ENCODE data around the gene NDFIP2. TPM values are rescaled to one million over a fixed set of nuclear protein-coding genes. Genes with fewer than 3 reads are reported as not detected.

The NDFIP2 gene
- total RNA-seq, 1 experiment from 2014 or later = 23.1 TPM

DNA sequence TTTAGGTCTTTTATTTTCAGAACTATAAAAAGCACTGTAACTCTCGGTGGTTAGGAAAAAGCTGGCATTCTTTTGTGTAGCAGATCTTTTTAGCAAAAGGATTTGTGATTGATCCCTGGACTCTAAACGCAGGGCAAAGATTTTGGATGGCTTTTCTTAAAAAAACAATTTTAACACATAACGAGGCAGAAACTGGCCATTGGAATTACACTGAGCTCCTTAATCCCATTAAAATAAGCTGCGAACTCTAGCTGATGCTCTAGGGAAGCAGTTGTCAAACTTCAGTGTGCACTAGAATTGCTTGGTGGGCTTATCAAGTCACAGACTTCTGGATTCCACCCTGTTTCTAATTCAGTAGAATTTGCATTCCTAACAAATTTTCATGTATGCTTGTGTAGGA is 33.8 kb upstream of the NDFIP2 start:
- Mint-ChIP-seq H3K4me3 (no peak overlapping the region), H3K27me3 (ENCODE audit: low read depth) (no peaks in the 10 kb centered on the region), H3K27ac (no peak overlapping the region), H3K36me3 (no peaks in the 10 kb centered on the region), H3K4me1 (peaks cover 26% of the 10 kb centered on the region), H3K9me3 (no peaks in the 10 kb centered on the region)
- ChIA-PET POLR2A (no interaction called here), CTCF (interaction anchor here (2.7 kb wide), 1 partner anchor 23 kb away, joined by 15 read pairs; no protein-coding TSS in a partner anchor)
- TF ChIP-seq, protein P1, sequence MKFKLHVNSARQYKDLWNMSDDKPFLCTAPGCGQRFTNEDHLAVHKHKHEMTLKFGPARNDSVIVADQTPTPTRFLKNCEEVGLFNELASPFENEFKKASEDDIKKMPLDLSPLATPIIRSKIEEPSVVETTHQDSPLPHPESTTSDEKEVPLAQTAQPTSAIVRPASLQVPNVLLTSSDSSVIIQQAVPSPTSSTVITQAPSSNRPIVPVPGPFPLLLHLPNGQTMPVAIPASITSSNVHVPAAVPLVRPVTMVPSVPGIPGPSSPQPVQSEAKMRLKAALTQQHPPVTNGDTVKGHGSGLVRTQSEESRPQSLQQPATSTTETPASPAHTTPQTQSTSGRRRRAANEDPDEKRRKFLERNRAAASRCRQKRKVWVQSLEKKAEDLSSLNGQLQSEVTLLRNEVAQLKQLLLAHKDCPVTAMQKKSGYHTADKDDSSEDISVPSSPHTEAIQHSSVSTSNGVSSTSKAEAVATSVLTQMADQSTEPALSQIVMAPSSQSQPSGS (CRISPR knock-in tag; IDR thresholded peaks at IDR 0.05; ENCODE audit: borderline replicate concordance, low read depth) = no peak
- TF ChIP-seq, protein P2, sequence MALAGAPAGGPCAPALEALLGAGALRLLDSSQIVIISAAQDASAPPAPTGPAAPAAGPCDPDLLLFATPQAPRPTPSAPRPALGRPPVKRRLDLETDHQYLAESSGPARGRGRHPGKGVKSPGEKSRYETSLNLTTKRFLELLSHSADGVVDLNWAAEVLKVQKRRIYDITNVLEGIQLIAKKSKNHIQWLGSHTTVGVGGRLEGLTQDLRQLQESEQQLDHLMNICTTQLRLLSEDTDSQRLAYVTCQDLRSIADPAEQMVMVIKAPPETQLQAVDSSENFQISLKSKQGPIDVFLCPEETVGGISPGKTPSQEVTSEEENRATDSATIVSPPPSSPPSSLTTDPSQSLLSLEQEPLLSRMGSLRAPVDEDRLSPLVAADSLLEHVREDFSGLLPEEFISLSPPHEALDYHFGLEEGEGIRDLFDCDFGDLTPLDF (CRISPR knock-in tag; IDR thresholded peaks at IDR 0.05) = no peak
- TF ChIP-seq, protein P3, sequence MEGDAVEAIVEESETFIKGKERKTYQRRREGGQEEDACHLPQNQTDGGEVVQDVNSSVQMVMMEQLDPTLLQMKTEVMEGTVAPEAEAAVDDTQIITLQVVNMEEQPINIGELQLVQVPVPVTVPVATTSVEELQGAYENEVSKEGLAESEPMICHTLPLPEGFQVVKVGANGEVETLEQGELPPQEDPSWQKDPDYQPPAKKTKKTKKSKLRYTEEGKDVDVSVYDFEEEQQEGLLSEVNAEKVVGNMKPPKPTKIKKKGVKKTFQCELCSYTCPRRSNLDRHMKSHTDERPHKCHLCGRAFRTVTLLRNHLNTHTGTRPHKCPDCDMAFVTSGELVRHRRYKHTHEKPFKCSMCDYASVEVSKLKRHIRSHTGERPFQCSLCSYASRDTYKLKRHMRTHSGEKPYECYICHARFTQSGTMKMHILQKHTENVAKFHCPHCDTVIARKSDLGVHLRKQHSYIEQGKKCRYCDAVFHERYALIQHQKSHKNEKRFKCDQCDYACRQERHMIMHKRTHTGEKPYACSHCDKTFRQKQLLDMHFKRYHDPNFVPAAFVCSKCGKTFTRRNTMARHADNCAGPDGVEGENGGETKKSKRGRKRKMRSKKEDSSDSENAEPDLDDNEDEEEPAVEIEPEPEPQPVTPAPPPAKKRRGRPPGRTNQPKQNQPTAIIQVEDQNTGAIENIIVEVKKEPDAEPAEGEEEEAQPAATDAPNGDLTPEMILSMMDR (IDR thresholded peaks at IDR 0.05) = no peak
- DNase-seq (ENCODE audit: low spot score) (no peak), ATAC-seq (no peak)

DNA sequence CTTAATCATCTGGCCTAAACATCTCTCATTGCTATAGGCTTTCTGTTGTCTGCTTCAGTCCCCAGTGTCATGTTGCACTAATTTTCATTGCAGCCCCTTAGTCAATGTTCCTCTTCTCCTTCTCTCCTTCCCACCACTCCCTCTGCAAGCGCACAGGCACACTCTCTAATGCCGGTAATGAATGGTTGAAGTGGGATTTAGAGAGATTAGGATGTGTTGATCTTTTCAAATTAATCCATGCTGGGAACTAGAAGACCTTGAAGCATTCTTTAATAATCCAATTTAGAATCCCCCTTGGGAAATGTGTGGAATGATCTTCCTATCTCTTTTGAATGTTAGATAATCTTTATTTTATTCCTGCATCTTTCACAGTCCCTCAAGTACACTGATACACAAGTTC is 33.2 kb upstream of the NDFIP2 start:
- CTCF ChIA-PET = interaction anchor here (2.7 kb wide), 1 partner anchor 24 kb away, joined by 15 read pairs; no protein-coding TSS in a partner anchor
- TF ChIP-seq RORB (CRISPR knock-in tag; IDR thresholded peaks at IDR 0.05) (no peak), ATF1 (CRISPR knock-in tag; IDR thresholded peaks at IDR 0.05) (no peak), TEAD1 (CRISPR knock-in tag; IDR thresholded peaks at IDR 0.05) (no peak), JAZF1 (CRISPR knock-in tag; IDR thresholded peaks at IDR 0.05) (no peak)
- TF ChIP-seq, protein P4, sequence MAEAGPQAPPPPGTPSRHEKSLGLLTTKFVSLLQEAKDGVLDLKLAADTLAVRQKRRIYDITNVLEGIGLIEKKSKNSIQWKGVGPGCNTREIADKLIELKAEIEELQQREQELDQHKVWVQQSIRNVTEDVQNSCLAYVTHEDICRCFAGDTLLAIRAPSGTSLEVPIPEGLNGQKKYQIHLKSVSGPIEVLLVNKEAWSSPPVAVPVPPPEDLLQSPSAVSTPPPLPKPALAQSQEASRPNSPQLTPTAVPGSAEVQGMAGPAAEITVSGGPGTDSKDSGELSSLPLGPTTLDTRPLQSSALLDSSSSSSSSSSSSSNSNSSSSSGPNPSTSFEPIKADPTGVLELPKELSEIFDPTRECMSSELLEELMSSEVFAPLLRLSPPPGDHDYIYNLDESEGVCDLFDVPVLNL (CRISPR knock-in tag; IDR thresholded peaks at IDR 0.05; ENCODE audit: borderline replicate concordance, low read depth) = no peak
- TF ChIP-seq, protein P5, sequence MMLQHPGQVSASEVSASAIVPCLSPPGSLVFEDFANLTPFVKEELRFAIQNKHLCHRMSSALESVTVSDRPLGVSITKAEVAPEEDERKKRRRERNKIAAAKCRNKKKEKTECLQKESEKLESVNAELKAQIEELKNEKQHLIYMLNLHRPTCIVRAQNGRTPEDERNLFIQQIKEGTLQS (CRISPR knock-in tag; conservative IDR thresholded peaks at IDR 0.05) = no peak
- Mint-ChIP-seq H3K36me3 (no peaks in the 10 kb centered on the region), H3K27ac (no peak overlapping the region), H3K4me3 (no peak overlapping the region), H3K27me3 (ENCODE audit: low read depth) (no peaks in the 10 kb centered on the region), H3K9me3 (no peaks in the 10 kb centered on the region), H3K4me1 (peaks cover 32% of the 10 kb centered on the region)
- POLR2A ChIA-PET = no interaction called here
- DNase-seq (ENCODE audit: low spot score) (no peak), ATAC-seq (no peak)

DNA sequence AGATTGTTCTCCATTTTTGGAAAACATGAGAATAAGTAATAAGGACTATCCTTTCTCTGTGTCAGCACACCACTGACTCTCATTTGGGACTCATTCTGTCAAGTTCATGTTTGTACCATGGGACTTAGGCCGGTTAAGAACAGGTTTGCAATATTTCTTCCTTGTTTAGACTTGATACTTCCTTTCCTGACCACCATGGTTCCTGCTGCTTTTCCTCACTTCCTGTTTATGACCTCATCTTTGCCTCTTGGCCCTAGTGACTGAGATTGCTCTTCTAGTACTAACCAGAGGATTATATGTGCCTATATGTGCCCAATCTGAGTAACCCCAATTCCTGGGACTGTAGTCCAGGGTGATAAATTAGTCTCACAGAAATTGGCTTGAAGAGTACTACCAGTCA is 32.5 kb upstream of the NDFIP2 start:
- no peaks in the 10 kb centered on the region for H3K9me3 Mint-ChIP-seq
- ATAC-seq (no peak), DNase-seq (ENCODE audit: low spot score) (no peak)
- H3K4me3 Mint-ChIP-seq = no peak overlapping the region
- no peaks in the 10 kb centered on the region for H3K27me3 Mint-ChIP-seq (ENCODE audit: low read depth)
- ChIA-PET CTCF (interaction anchor here (1.7 kb wide), 1 partner anchor 24 kb away, joined by 4 read pairs; no protein-coding TSS in a partner anchor), POLR2A (no interaction called here)
- peaks cover 32% of the 10 kb centered on the region for H3K4me1 Mint-ChIP-seq
- no peak overlapping the region for H3K27ac Mint-ChIP-seq
- no peaks in the 10 kb centered on the region for H3K36me3 Mint-ChIP-seq
- TF ChIP-seq ETV6 (CRISPR knock-in tag; IDR thresholded peaks at IDR 0.05) (no peak), GTF2I (CRISPR knock-in tag; conservative IDR thresholded peaks at IDR 0.05) (no peak), ZNF138 (CRISPR knock-in tag; conservative IDR thresholded peaks at IDR 0.05) (no peak), TCF7 (CRISPR knock-in tag; IDR thresholded peaks at IDR 0.05; ENCODE audit: low read depth) (no peak), JUN (CRISPR knock-in tag; IDR thresholded peaks at IDR 0.05) (no peak), IRF2 (CRISPR knock-in tag; IDR thresholded peaks at IDR 0.05; ENCODE audit: borderline replicate concordance, low read depth) (no peak), CREM (CRISPR knock-in tag; IDR thresholded peaks at IDR 0.05) (no peak), SOX15 (CRISPR knock-in tag; IDR thresholded peaks at IDR 0.05) (no peak), NFYB (CRISPR knock-in tag; conservative IDR thresholded peaks at IDR 0.05; ENCODE audit: low read depth) (no peak)
- TF ChIP-seq, protein P6, sequence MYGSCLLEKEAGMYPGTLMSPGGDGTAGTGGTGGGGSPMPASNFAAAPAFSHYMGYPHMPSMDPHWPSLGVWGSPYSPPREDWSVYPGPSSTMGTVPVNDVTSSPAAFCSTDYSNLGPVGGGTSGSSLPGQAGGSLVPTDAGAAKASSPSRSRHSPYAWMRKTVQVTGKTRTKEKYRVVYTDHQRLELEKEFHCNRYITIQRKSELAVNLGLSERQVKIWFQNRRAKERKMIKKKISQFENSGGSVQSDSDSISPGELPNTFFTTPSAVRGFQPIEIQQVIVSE (CRISPR knock-in tag; IDR thresholded peaks at IDR 0.05; ENCODE audit: borderline replicate concordance) = no peak
- TF ChIP-seq, protein P7, sequence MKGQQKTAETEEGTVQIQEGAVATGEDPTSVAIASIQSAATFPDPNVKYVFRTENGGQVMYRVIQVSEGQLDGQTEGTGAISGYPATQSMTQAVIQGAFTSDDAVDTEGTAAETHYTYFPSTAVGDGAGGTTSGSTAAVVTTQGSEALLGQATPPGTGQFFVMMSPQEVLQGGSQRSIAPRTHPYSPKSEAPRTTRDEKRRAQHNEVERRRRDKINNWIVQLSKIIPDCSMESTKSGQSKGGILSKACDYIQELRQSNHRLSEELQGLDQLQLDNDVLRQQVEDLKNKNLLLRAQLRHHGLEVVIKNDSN (CRISPR knock-in tag; IDR thresholded peaks at IDR 0.05) = no peak
- TF ChIP-seq, protein P3 (IDR thresholded peaks at IDR 0.05) = no peak
- TF ChIP-seq, protein P8, sequence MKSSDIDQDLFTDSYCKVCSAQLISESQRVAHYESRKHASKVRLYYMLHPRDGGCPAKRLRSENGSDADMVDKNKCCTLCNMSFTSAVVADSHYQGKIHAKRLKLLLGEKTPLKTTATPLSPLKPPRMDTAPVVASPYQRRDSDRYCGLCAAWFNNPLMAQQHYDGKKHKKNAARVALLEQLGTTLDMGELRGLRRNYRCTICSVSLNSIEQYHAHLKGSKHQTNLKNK (CRISPR knock-in tag; IDR thresholded peaks at IDR 0.05) = no peak
- TF ChIP-seq, protein P4 (CRISPR knock-in tag; IDR thresholded peaks at IDR 0.05; ENCODE audit: borderline replicate concordance, low read depth) = no peak

All from WTC11 (cell line).